Measurements from ENCODE around the gene ZMAT3.
"Not testable (repeated sequence)": the region's sequence is repeated elsewhere in the genome, so short reads cannot be mapped to it uniquely, and the experiment has no call there.

ZMAT3 gene

DNA sequence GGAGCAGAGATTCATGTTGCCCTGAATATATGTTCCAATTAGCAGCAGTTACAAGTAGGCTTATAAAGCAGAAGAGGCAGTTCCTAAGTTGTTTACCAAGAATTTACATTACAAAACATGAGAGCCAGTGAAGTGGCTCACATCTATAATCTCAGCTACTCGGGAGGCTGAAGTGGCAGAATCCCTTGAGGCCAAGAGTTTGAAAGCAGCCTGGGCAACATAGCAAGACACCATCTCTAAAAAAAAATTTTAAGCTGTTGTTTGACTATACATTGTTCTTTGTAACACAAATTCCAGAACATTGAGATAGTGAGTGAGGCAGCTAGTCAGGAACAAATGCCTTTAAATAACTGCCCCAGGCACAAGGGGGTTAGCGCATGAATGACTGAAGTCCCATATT, 10.3 kb upstream of the ZMAT3 start:
- peaks cover 17% of the 10 kb centered on the region for H3K4me1 Mint-ChIP-seq (ENCODE audit: low read depth)
- H3K27ac Mint-ChIP-seq = no peak overlapping the region
- H3K4me3 Mint-ChIP-seq = no peak overlapping the region
- no peak for DNase-seq (ENCODE audit: low spot score)
- no peaks in the 10 kb centered on the region for H3K9me3 Mint-ChIP-seq
- peaks cover 6% of the 10 kb centered on the region for H3K27me3 Mint-ChIP-seq (ENCODE audit: low read depth)
- no peaks in the 10 kb centered on the region for H3K36me3 Mint-ChIP-seq (ENCODE audit: low read depth)

DNA sequence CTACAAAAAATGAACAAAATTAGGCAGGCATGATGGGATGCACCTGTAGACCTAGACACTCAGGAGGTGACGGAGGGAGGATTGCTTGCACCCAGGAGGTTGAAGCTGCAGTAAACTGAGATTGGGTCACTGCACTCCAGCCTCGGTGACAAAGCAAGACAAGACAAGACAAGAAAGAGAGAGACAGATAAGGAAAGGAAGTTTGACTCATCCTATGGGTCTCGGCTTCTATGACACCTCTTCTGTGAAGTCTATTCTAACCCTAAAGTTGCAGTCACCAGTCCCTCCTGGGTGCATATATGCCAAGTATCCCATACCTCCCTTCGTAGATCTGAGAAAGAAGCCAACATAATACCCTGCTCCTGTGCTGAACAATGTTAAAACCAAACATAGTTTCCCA, 7.9 kb upstream of the ZMAT3 start:
- no peaks in the 10 kb centered on the region for H3K36me3 Mint-ChIP-seq (ENCODE audit: low read depth)
- no peak overlapping the region for H3K27ac Mint-ChIP-seq
- H3K4me3 Mint-ChIP-seq = no peak overlapping the region
- H3K4me1 Mint-ChIP-seq (ENCODE audit: low read depth) = peaks cover 18% of the 10 kb centered on the region
- peaks cover 6% of the 10 kb centered on the region for H3K27me3 Mint-ChIP-seq (ENCODE audit: low read depth)
- DNase-seq (ENCODE audit: low spot score) = no peak
- no peaks in the 10 kb centered on the region for H3K9me3 Mint-ChIP-seq

DNA sequence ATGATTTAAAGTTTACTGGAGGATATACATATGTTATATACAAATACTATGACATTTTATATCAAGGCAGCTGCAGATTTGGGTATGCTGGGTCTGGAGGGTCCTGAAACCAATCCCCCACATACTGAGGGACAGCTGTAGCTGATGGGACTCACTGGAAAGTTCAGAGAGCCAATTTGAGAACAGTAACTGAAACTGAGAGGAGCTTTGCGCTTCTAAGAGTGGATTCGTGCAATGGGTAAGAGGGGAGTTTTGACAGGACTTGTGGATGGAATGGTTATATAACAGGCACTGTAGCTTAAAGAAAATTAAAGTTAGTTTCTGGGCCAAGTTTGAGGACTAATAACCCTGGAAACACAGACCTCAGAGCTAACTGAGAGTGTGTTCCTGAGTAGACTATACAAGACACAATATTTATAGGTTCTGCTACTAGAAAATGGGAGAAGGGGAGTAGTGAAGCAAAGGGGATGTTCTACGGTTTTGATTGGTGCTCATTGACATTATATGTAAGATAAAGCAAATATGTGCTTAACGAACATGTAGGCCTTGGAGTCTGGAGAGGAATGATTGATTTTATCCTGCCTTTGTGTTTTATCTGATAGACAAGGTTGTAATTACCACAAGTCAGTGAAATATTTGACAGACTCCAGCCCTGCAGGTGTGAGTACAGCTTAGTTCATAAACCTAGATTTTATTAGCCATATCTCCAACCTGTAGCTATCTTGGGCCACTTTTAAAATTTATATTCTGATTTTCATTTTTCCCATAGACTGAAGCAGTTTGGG, 4.8 kb upstream of the ZMAT3 start:
- H3K4me3 Mint-ChIP-seq = no peak overlapping the region
- H3K36me3 Mint-ChIP-seq (ENCODE audit: low read depth) = no peaks in the 10 kb centered on the region
- H3K9me3 Mint-ChIP-seq = no peaks in the 10 kb centered on the region

DNA sequence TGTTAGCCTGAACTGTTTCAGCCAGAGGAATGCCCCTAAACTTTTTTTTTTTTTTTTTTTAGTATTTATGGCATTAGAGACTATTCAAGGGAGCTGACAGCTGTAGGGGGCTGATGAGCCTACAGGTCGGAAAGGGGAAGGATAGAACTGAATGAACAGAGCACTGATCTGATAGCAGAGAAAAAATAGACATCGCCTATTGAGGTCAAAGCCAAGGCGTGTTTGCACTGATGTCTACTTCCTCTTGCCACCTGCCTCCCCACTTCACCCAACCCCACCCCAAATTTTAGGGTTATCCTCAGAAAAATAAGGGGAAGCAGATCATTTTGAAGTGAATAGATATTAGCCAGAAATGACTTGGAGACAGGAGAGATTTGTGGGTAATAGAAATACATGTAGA, 3.0 kb upstream of the ZMAT3 start:
- H3K27me3 Mint-ChIP-seq (ENCODE audit: low read depth) = no peaks in the 10 kb centered on the region
- no peak overlapping the region for H3K27ac Mint-ChIP-seq
- no peak overlapping the region for H3K4me3 Mint-ChIP-seq
- peaks cover 2% of the 10 kb centered on the region for H3K36me3 Mint-ChIP-seq (ENCODE audit: low read depth)
- H3K4me1 Mint-ChIP-seq (ENCODE audit: low read depth) = peaks cover 25% of the 10 kb centered on the region
- no peaks in the 10 kb centered on the region for H3K9me3 Mint-ChIP-seq
- DNase-seq (ENCODE audit: low spot score) = no peak

More for the DNA sequence above, 4.8 kb upstream of the ZMAT3 start:
- H3K27ac Mint-ChIP-seq = no peak overlapping the region
- DNase-seq (ENCODE audit: low spot score) = no peak
- peaks cover 19% of the 10 kb centered on the region for H3K4me1 Mint-ChIP-seq (ENCODE audit: low read depth)
- H3K27me3 Mint-ChIP-seq (ENCODE audit: low read depth) = peaks cover 2% of the 10 kb centered on the region

DNA sequence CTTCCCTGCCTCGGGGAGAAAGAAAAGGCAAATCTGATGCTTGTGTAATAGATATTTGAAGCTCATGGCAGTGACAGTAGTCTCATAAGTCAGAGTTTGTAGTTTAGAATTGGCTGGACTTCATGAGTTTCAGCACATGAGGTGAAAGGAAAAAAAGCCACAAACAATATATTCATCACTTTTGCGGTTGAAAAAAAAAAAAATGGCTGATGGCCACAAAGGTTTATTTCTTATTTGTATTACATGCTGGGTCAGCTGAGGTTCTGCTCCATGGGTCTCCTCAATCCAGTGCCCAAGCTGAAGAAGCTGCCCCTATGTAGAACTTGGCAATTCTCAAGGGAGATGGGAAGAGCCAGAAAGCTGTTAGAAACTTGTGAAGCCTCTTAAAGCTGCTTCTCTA, 2.2 kb upstream of the ZMAT3 start:
- no peak for DNase-seq (ENCODE audit: low spot score)
- no peaks in the 10 kb centered on the region for H3K27me3 Mint-ChIP-seq (ENCODE audit: low read depth)
- H3K4me3 Mint-ChIP-seq = peak overlapping the region; percentile 33
- H3K9me3 Mint-ChIP-seq = no peaks in the 10 kb centered on the region
- peaks cover 29% of the 10 kb centered on the region for H3K4me1 Mint-ChIP-seq (ENCODE audit: low read depth)
- peaks cover 6% of the 10 kb centered on the region for H3K36me3 Mint-ChIP-seq (ENCODE audit: low read depth)
- peak overlapping the region; percentile 5 for H3K27ac Mint-ChIP-seq

DNA sequence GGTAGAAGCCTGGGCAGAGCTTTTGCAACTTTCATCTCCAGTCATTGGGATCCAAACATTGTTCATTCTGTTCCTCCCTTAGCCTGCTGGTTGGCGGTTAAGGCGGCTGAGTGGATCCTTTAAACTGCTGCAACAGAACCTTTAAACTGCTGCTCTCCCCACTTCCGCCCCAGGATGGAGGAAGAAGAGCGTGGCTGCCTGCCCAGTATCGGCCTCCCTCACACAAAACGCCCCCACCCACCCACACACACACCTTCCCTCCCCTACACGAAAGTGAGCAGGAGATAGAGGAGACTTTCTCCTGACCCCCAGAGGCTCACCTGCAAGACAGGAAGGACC, 460 bp upstream of the ZMAT3 start:
- Mint-ChIP-seq H3K27ac (peak overlapping the region; percentile 81), H3K27me3 (ENCODE audit: low read depth) (no peaks in the 10 kb centered on the region), H3K4me1 (ENCODE audit: low read depth) (peaks cover 31% of the 10 kb centered on the region), H3K4me3 (peak overlapping the region; percentile 99), H3K36me3 (ENCODE audit: low read depth) (peaks cover 11% of the 10 kb centered on the region), H3K9me3 (no peaks in the 10 kb centered on the region)
- no peak for DNase-seq (ENCODE audit: low spot score)

DNA sequence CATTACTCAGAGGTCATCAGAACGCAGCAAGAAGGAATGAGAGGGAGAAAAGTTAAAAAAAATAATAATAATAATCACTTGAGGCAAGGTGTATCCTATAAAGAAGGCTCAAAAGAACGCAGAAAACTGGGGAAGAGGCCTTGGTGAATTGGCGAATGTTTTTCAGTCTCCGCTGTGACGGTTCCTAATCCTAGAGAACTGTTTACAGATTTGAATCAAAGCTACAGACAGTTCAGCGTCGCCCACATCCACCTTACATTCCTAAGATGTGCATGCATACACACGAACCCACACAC, 634 bp downstream of the ZMAT3 start:
- no peak for DNase-seq (ENCODE audit: low spot score)
- Mint-ChIP-seq H3K4me3 (peak overlapping the region; percentile 99), H3K27me3 (ENCODE audit: low read depth) (no peaks in the 10 kb centered on the region), H3K27ac (peak overlapping the region; percentile 94), H3K9me3 (no peaks in the 10 kb centered on the region), H3K4me1 (ENCODE audit: low read depth) (peaks cover 31% of the 10 kb centered on the region), H3K36me3 (ENCODE audit: low read depth) (peaks cover 20% of the 10 kb centered on the region)

DNA sequence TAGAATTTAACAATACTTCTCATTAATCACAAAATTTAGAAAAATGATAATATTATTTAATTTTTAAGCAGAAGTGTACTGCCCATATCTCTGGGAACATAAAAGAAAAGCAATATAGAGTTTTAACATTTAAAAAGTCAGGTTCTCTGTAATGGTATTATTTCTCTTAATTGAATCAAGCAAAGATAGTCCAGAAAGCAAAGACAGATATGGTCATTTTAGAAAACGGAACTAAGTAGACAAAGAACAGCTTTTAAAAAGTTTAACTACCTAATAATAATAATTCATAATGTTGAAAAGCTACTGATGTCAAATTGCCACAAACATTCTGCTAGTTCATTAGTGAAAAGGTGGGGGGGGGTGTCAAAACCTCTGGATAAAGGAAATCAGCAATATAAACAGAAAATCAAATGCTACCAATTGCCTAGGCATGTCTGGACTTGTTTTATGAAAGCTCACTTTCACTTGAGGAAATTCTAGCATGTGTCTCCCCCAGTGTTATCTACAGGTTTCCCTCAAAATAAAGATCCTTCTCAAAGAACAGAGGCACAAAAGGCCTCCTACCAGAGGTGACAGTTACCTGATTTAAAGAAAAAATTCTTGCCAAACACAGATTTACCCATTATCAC, 1.7 kb downstream of the ZMAT3 start:
- no peaks in the 10 kb centered on the region for H3K9me3 Mint-ChIP-seq
- H3K4me1 Mint-ChIP-seq (ENCODE audit: low read depth) = peaks cover 33% of the 10 kb centered on the region
- H3K4me3 Mint-ChIP-seq = peak overlapping the region; percentile 99
- H3K27me3 Mint-ChIP-seq (ENCODE audit: low read depth) = no peaks in the 10 kb centered on the region
- H3K27ac Mint-ChIP-seq = peak overlapping the region; percentile 46
- DNase-seq (ENCODE audit: low spot score) = no peak
- H3K36me3 Mint-ChIP-seq (ENCODE audit: low read depth) = peaks cover 22% of the 10 kb centered on the region

DNA sequence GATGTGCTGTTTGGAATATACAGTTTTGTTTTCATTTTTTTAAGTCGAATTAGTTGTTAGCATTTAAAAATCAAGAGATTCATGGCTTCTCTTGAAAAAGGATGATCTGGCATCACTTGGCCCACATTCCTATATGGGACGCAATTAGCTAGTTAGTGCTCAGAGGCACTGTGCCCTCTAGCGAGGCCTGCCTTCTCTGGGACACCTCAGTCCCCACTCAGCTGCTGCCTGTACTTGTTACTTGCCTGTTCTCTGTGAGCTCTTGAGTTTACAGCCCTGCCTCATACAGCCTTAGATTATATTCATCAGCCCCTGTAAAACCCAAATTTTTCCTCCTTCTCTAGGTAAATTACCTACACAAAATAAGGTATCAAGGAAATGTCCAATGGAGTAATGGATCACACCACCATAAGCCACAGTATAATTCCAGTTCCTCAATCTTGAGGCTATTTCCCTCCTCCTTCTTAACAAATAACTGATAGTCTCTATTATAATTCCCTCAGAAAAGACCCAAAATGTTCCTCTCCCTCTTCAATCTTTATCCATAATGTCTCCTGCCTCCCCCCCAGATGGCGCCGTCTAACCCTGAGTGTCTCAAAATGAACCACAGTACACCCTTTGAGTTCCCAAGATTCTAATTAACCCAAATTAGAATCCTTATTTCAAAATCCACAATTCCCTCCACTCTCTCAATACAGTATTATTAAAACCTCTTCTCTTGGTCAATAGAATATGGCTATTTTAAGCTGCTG, 2.7 kb downstream of the ZMAT3 start:
- Mint-ChIP-seq H3K27me3 (ENCODE audit: low read depth) (no peaks in the 10 kb centered on the region), H3K4me1 (ENCODE audit: low read depth) (peaks cover 31% of the 10 kb centered on the region), H3K9me3 (no peaks in the 10 kb centered on the region), H3K36me3 (ENCODE audit: low read depth) (peaks cover 29% of the 10 kb centered on the region), H3K4me3 (peak overlapping the region; percentile 8), H3K27ac (peak overlapping the region; percentile 4)
- no peak for DNase-seq (ENCODE audit: low spot score)

DNA sequence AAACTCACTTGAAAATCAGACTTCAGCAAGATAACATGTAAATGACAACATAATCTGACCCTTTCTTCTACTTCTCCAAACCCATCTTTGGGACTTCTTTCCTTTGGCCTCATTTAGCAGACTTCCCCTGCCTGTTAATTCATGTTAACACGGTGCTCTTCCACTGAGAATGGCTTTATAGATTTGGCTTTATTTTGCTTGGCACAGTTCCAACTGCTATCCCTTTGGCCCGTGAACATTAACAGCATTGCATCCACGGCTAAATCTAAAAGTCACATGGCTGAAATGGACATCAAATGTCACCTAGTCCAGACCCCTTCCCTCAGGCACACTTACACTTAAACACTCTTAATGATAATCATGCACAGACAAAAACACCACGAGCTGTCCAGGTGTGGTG, 3.8 kb downstream of the ZMAT3 start:
- Mint-ChIP-seq H3K27ac (no peak overlapping the region), H3K36me3 (ENCODE audit: low read depth) (peaks cover 33% of the 10 kb centered on the region), H3K9me3 (no peaks in the 10 kb centered on the region), H3K4me1 (ENCODE audit: low read depth) (peaks cover 26% of the 10 kb centered on the region), H3K27me3 (ENCODE audit: low read depth) (no peaks in the 10 kb centered on the region), H3K4me3 (no peak overlapping the region)
- no peak for DNase-seq (ENCODE audit: low spot score)

DNA sequence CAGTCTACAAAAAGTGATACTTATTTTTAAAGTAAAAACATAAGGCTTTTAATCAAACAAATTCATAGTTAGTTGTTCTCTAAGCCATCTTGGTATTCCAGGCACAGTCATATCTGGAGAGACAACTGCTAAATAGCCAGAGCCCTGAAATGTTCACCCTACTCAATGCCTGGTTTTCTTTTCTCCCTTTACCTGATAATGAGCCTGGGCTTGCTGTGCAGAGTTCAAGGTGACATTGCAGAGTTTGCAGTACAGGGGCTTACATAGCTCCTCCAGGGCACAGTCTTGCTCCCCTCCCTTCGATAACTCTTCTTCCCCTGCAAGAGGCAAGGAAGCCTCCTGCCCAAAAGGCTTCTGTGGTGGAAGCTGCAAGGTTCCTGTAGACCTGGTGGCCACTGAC, 4.3 kb downstream of the ZMAT3 start:
- H3K27ac Mint-ChIP-seq = no peak overlapping the region
- DNase-seq (ENCODE audit: low spot score) = no peak
- H3K9me3 Mint-ChIP-seq = no peaks in the 10 kb centered on the region
- H3K27me3 Mint-ChIP-seq (ENCODE audit: low read depth) = no peaks in the 10 kb centered on the region
- peaks cover 27% of the 10 kb centered on the region for H3K4me1 Mint-ChIP-seq (ENCODE audit: low read depth)
- H3K36me3 Mint-ChIP-seq (ENCODE audit: low read depth) = peaks cover 37% of the 10 kb centered on the region
- no peak overlapping the region for H3K4me3 Mint-ChIP-seq

DNA sequence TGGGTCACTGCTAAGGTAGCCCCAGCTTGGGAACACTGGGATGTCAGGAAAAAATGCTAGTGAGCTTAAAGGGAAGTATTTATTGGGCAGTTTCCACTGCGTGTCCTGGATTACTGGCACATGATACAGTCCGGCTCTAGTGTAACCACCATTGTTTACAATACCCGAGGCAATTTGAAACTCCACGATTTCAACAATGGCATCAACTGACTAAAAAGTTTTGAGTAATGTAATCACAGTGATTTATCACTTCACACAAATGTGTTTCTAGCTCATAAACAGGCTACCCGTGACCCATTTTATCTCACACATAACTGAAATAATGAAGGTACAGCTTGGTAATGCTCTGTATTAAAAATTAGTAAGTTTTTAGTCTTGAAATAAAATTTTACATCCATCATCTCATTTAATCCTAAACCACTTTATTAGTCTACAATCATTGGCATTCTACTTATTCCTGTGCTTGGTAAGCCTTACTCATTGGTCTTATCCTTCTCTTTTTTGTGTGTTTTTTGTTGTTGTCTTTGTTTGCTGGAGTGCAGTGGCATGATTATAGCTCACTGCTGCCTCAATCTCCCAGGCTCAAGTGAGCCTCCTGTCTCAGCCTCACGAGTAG, 7.6 kb downstream of the ZMAT3 start:
- Mint-ChIP-seq H3K36me3 (ENCODE audit: low read depth) (peaks cover 47% of the 10 kb centered on the region), H3K27ac (no peak overlapping the region), H3K27me3 (ENCODE audit: low read depth) (no peaks in the 10 kb centered on the region), H3K9me3 (no peaks in the 10 kb centered on the region), H3K4me3 (no peak overlapping the region), H3K4me1 (ENCODE audit: low read depth) (peaks cover 15% of the 10 kb centered on the region)
- DNase-seq (ENCODE audit: low spot score) = no peak

DNA sequence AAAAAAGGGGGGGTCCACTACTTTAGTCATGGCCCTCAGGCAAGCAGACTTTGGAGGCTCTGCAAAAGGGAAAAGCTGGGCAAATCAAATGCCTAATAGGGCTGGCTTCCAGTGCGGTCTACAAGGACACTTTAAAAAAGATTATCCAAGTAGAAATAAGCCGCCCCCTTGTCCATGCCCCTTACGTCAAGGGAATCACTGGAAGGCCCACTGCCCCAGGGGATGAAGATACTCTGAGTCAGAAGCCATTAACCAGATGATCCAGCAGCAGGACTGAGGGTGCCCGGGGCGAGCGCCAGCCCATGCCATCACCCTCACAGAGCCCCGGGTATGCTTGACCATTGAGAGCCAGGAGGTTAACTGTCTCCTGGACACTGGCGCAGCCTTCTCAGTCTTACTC, 15.3 kb downstream of the ZMAT3 start:
- peaks cover 44% of the 10 kb centered on the region for H3K36me3 Mint-ChIP-seq (ENCODE audit: low read depth)
- H3K27me3 Mint-ChIP-seq (ENCODE audit: low read depth) = no peaks in the 10 kb centered on the region
- H3K27ac Mint-ChIP-seq = no peak overlapping the region
- DNase-seq (ENCODE audit: low spot score) = no peak
- no peak overlapping the region for H3K4me3 Mint-ChIP-seq
- H3K4me1 Mint-ChIP-seq (ENCODE audit: low read depth) = peaks cover 7% of the 10 kb centered on the region
- H3K9me3 Mint-ChIP-seq = peaks cover 8% of the 10 kb centered on the region

DNA sequence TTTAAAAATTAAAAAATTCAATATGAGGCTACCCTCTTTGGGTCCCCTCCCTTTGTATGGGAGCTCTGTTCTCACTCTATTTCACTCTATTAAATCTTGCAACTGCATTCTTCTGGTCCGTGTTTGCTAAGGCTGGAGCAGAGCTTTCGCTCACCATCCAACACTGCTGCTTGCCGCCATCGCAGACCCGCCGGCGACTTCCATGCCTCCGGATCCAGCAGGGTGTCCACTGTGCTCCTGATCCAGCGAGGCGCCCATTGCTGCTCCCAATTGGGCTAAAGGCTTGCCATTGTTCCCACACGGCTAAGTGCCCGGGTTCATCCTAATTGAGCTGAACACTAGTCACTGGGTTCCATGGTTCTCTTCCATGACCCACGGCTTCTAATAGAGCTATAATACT, 17.0 kb downstream of the ZMAT3 start:
- DNase-seq (ENCODE audit: low spot score); H3K27me3 Mint-ChIP-seq (ENCODE audit: low read depth); H3K4me1 Mint-ChIP-seq (ENCODE audit: low read depth); H3K4me3 Mint-ChIP-seq; H3K27ac Mint-ChIP-seq: not testable (repeated sequence)
- peaks cover 44% of the 10 kb centered on the region for H3K36me3 Mint-ChIP-seq (ENCODE audit: low read depth)
- H3K9me3 Mint-ChIP-seq = peaks cover 12% of the 10 kb centered on the region
